Esophagus muscularis mucosa (tissue), 4 donors: Measurements from ENCODE around the gene LDLRAD2. TPM values are rescaled to one million over a fixed set of nuclear protein-coding genes. Genes with fewer than 3 reads are reported as not detected.
A peak's percentile ranks its signal among the peaks of the same experiment; 100 is the strongest.

ENCODE experiments used
- DNase-seq: peaks from one replicate; pipeline ENCODE4 v3.0.0-alpha.2; 2017; ENCODE audit errors: extremely low spot score
- H3K27ac ChIP-seq, 4 donors: fragments of 200-600 bp; sonication (generic); replicated peaks in 1 of 4; 1 replicate in 3 of 4; 2 replicates in 1 of 4; pipeline ENCODE4 v1.5.1; 2016 to 2019; ENCODE audit warnings: mild to moderate bottlenecking in 1 of 4
- H3K27me3 ChIP-seq, 4 donors: fragments of 200-600 bp; sonication (generic); one replicate each; pipeline versions ENCODE4 v1.5.1 to v1.6.0; 2016 to 2019
- H3K36me3 ChIP-seq, 4 donors: fragments of 200-600 bp; sonication (generic); one replicate each; pipeline ENCODE4 v1.5.1; 2016 to 2019
- H3K4me1 ChIP-seq, 4 donors: fragments of 200-600 bp; sonication (generic); one replicate each; pipeline ENCODE4 v1.5.1; 2016 to 2019
- H3K4me3 ChIP-seq, 4 donors: fragments of 200-600 bp; sonication (generic); 1 replicate in 2 of 4; 2 replicates in 2 of 4; pipeline ENCODE4 v1.5.1; 2016 to 2019; ENCODE audit warnings: mild to moderate bottlenecking in 4 of 4, moderate library complexity in 1 of 4
- H3K9me3 ChIP-seq, 4 donors: fragments of 200-600 bp; sonication (generic); 1 replicate in 3 of 4; 2 replicates in 1 of 4; pipeline ENCODE4 v1.5.1; 2016 to 2019
- CTCF ChIP-seq, 3 experiments: fragments of 200-600 bp in 2 of 3; fragments of 450-650 bp in 1 of 3; sonication (generic) in 2 of 3; IDR thresholded peaks; one replicate each; pipeline ENCODE4 v1.5.1; 2017 to 2019; ENCODE audit warnings: antibody characterized with exemption in 3 of 3, mild to moderate bottlenecking in 2 of 3, moderate library complexity in 1 of 3
- EP300 ChIP-seq: sonication (generic); formaldehyde crosslinking; IDR thresholded peaks from one replicate; pipeline ENCODE4 v1.6.1; 2017; ENCODE audit warnings: antibody characterized with exemption
- POLR2A ChIP-seq: fragments of 450-650 bp; IDR thresholded peaks from one replicate; pipeline ENCODE4 v1.6.1; 2017; ENCODE audit warnings: antibody characterized with exemption, moderate library complexity, mild to moderate bottlenecking, low read depth
- POLR2AphosphoS5 ChIP-seq, 2 donors: sonication (generic); formaldehyde crosslinking; IDR thresholded peaks; one replicate each; pipeline ENCODE4 v1.6.1; 2017; ENCODE audit warnings: antibody characterized with exemption in 2 of 2
- WGBS: methylation state at CpG from one replicate; pipeline ENCODE4 v1.1.5; 2018; 5-methylcytosine and 5-hydroxymethylcytosine counted together
- intact Hi-C: fragments of 100-400 bp; cut with DNase I; formaldehyde crosslinking; loops from one replicate; pipeline ENCODE4 v1.15.1; 2023
- total RNA-seq, 4 donors: library from RNA; depleted of rRNA; stranded (reverse); fragments of >200 nt; gene quantifications; one replicate each; pipeline versions ENCODE4 v1.1.0 to v1.2.1, GENCODE V29; 2016

The LDLRAD2 gene
- total RNA-seq, 4 donors from 2014 or later: not detected

GRCh38 chr1:21845646-21846641 lies 33.9 kb downstream of the LDLRAD2 start:
- no peaks in the 10 kb centered on the region for H3K4me1 ChIP-seq
- H3K36me3 ChIP-seq: peaks cover 98 to 100% (median 100%) of the 10 kb centered on the region in 4 donors
- no peak for DNase-seq
- WGBS: 86% methylated on average over 29 of the region's 33 CpGs
- intact Hi-C loops: no loop called here
- H3K27ac ChIP-seq: peak overlapping the region in 1 of 4 donors; percentile 30
- no peak overlapping the region for H3K4me3 ChIP-seq
- no peaks in the 10 kb centered on the region for H3K9me3 ChIP-seq
- no peaks in the 10 kb centered on the region for H3K27me3 ChIP-seq
- TF ChIP-seq EP300 (no peak), POLR2AphosphoS5 (IDR thresholded peaks at IDR 0.05) (no peak), POLR2A (no peak), CTCF (IDR thresholded peaks at IDR 0.05) (no peak)

- Histone ChIP-seq H3K36me3 (peaks cover 98 to 100% (median 100%) of the 10 kb centered on the region in 4 donors), H3K9me3 (no peaks in the 10 kb centered on the region), H3K27ac (peak overlapping the region in 1 of 4 donors; percentile 11), H3K4me3 (no peak overlapping the region), H3K27me3 (no peaks in the 10 kb centered on the region), H3K4me1 (no peaks in the 10 kb centered on the region)
- no peak for TF ChIP-seq POLR2AphosphoS5 (IDR thresholded peaks at IDR 0.05)
- TF ChIP-seq EP300: no peak
- no peak for TF ChIP-seq POLR2A
- TF ChIP-seq CTCF (IDR thresholded peaks at IDR 0.05): no peak
- DNase-seq: no peak
- intact Hi-C loops: no loop called here
- WGBS: 89% methylated on average over 35 of the region's 47 CpGs
These were observed 35.4 kb downstream of the LDLRAD2 start for GRCh38 chr1:21847223-21848205.

DNA sequence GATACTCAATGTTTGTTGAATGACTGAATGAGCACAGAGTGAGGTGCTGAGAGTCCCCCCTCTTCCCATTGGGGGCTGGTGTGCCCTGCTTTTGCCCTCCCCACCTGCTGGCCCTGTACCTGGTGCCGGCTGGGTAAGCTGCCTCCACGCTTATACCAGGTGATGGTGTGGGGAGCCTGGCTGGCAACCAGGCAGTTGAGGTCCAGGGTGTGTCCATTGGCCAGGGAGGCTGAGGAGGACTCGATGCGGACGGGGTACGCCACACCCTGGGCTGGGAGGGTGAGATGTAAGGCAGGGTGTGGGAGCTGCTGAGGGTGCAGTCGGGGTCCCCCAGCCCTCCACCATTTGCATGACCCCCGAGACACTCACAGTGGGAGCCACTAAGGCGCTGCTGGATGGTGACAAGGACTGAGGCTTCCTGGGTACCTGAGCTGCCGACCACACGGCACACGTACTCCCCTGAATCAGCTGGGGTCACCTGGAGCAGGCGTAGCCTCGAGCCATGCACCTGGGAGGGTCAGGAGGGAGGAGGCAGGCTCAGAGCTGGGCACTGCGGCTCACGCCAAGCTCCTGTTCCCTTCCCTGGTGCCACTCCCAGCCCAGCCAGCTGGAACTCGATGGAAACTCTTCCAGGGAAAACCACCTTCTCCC lies 36.6 kb downstream of the LDLRAD2 start:
- H3K4me3 ChIP-seq: no peak overlapping the region
- H3K9me3 ChIP-seq: no peaks in the 10 kb centered on the region
- WGBS: 87% methylated on average over 14 of the region's 17 CpGs
- intact Hi-C loops: no loop called here
- H3K36me3 ChIP-seq: peaks cover 98 to 100% (median 100%) of the 10 kb centered on the region in 4 donors
- TF ChIP-seq EP300: no peak
- TF ChIP-seq POLR2A: no peak
- no peak for TF ChIP-seq CTCF (IDR thresholded peaks at IDR 0.05)
- TF ChIP-seq POLR2AphosphoS5 (IDR thresholded peaks at IDR 0.05): no peak
- no peak for DNase-seq
- H3K27ac ChIP-seq: peak overlapping the region in 1 of 4 donors; percentile 22
- H3K27me3 ChIP-seq: no peaks in the 10 kb centered on the region
- H3K4me1 ChIP-seq: no peaks in the 10 kb centered on the region

DNA sequence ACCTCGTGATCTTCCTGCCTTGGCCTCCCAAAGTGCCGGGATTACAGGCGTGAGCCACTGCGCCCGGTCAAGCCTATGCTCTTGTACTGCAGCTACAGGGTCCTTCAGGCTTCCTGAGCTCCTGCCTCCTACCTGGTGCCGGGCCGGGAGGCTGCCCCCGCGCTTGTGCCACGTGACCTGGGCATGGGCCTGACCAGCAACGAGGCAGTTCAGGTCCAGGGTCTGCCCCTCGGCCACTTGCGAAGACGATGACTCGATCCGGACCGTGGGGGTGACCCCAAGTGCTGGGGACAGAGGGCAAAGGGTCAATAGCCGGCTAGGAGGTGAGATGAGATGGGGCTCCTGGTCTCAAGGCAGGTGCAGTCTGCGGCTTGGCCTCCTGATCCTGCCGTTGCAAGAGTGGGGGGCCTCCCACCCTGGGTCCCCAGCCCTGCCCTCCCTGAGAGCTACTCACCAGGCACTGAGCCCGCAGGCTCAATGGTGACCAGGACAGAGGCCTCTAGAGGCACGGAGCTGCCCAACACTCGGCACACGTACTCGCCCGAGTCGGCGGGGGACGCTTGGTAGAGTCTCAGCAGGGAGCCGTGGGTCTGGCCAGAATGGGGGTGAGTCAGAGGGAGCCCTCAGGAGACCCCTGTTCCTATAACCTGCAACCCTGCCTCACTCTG lies 38.0 kb downstream of the LDLRAD2 start:
- no peak for DNase-seq
- Histone ChIP-seq H3K4me3 (no peak overlapping the region), H3K27me3 (no peaks in the 10 kb centered on the region), H3K27ac (peak overlapping the region in 1 of 4 donors; percentile 11), H3K36me3 (peaks cover 100% of the 10 kb centered on the region in 4 donors), H3K9me3 (no peaks in the 10 kb centered on the region), H3K4me1 (no peaks in the 10 kb centered on the region)
- WGBS: 94% methylated on average over 14 of the region's 30 CpGs
- intact Hi-C loops: no loop called here
- TF ChIP-seq POLR2A (no peak), CTCF (IDR thresholded peaks at IDR 0.05) (no peak), EP300 (no peak), POLR2AphosphoS5 (IDR thresholded peaks at IDR 0.05) (peak in 1 of 2 donors; percentile 11)
